Limb (tissue), 2 donors: ENCODE data around the gene TEF.
"Not testable (repeated sequence)": the region's sequence is repeated elsewhere in the genome, so short reads cannot be mapped to it uniquely, and the experiment has no call there.

Source experiments
- DNase-seq, 2 donors: peaks; one replicate each; pipeline ENCODE4 v3.0.0-alpha.2; 2016; ENCODE audit errors: extremely low spot score in 2 of 2

TEF gene

DNA sequence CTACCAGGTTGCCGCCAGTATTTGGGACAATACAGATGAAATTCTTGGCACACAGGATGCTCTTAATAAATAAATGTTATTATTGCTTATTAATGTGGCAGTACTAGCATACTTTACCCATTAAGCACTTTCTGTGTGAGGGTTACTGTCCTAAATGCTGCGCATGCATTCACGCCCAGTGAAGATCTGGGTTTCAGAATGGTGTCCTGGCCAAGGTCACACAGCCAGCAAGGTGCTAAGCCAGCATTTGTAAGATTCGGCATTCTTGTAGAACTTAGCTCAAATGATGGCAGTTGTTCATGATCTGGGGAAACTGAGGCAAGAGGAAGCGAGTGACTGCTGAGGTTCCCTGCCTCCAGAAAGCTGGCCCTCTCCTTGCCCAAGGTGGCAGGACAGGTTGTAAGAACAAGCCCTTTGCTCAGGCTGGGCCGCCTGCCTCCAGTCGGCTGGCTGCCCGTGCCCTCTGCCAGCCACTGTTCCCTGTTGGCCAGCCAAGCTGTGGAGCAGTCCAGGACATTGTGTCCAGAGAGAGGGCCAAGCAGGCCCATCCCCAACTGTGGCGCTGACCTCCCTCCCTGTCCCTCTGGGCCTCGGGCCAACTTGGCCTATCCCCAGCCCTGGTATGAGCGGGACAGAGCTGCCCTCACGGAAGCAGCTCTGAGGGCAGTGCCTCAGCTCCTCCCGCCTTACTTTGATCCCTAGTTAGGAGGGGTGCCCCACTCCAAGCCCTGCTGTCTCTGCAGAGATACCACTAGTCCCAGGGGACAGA is 36.1 kb downstream of the TEF start:
- DNase-seq: no peak

DNA sequence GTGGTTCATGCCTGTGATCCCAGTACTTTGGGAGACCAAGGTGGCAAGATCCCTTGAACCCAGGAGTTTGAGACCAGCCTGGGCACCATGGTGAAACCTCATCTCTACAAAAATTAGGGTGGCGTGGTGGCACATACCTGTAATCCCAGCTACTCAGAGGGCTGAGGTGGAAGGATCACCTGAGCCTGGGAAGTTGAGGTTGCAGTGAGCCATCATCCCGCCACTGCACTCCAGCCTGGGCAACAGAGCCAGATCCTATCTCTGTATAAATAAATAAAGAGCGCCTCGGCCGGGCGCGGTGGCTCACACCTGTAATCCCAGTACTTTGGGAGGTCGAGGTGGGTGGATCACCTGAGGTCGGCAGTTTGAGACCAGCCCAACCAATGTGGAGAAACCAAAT is 37.0 kb downstream of the TEF start:
- DNase-seq: no peak

DNA sequence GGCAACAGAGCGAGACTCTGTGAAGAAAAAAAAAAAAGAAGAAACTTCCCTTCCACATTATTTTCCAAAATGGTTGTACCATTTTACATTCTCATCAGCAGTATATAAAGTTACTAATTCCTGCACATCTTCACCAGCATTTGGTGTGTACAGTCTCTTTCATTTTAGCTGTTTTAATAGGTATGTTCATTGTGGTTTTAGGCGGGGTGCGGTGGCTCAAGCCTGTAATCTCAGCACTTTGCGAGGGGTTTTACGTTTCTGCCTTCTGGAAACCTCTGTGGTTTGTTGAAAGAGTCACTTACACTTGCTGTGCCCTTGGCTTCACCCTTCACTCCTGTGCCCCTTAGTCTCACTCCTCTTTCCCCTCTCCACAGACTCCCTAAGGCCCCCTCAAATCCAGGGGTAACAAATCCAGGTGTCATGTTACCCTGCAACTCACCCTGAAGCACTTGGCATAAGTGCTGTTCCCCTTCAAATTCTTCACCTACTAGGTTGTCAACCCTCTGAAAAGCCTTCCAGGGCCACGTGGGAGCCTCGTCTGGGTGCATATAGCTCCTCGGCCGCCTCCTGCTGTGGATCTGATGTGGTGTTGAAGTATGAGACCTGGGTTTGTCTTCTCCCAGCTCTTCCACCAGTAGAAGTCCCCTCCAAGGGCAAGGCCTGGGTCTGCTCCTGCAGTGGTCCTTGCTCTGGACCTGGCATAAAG is 44.1 kb downstream of the TEF start:
- DNase-seq: no peak

DNA sequence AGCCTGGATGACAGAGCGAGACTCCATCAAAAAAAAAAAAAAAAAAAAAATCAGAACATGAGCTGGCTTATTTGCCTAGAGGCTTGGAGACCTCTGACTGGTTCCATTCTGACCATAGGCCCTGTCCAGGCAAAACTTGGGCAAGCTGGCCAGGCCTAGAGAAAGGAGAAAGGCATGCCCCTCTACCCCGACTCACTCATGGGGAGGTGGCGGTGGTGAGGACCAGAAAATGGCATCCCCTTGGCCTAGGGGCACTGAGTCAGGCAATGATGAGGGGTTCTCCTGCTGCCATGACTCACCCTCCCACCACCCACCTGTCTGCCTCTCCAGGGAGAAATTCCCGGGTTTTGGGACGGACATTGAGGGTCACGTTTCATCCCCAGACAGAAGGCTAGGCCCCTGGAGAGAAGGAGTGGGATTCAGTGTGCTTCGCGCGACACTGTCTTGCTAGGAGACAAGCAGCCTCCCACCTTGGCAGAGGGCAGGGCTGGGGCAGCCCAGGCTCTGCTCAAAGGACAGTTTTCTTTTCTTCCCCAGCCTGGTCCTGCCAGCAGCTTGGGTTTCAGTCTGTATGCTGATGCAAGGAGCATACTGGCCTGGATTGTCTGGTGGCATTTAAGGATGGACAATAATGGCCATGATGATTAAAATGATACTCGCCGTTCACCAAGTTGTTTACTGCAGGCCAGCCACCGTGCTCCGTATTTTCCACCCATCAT is 47.6 kb downstream of the TEF start:
- DNase-seq: no peak

DNA sequence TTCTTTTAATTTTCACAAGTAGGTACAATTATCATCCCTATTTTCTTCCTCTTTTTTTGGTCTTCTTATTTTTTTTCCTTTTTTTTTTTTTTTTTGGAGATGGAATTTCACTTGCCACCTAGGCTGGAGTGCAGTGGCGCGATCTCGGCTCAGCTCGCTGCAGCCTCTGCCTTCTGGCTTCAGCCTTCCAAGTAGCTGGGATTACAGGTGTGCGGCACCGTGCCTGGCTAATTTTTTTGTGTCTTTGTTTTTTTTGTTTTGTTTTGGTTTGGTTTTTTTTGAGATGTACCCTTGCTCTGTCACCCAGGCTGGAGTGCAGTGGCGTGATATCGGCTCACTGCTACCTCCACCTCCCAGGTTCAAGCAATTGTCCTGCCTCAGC is 48.2 kb downstream of the TEF start:
- DNase-seq: no peak

DNA sequence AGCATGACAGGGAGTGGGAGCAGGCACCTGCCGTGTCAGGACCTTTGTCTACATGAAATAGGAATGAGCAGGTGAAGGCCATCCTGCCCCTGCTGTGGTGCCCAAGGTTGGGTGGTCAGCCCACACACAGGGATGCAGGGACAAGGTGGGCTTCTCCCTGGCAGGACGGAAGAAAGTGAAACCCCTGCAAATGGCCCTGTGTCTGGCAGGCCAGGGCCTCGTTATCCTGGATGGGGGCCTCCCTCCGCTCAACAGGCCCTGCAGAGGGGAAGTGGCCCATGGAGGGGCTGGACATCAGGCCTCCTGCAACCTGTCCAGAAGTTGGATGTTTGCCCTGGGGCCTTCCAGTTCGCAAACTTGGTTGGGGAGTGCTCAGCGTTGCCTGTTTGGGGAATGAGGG is 49.9 kb downstream of the TEF start:
- DNase-seq: no peak

DNA sequence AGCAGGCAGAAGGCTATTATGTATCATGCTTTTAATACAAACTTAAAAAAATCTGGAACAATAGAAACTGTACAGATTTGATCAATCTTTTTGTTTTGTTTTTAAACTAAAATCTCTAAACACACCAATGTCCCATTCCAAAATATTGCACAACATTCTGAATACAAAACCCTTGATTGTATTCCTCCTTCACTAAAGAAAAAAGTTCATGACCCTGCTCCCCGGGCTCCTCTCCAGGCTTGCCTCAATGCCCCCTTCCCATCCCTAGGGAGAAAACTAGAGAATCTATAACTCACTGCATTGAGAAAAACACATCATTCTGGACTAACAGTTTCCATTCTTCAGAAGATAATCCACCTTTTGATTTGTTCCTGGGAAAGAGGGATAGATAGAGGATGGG is 51.7 kb downstream of the TEF start:
- DNase-seq: not testable (repeated sequence)

DNA sequence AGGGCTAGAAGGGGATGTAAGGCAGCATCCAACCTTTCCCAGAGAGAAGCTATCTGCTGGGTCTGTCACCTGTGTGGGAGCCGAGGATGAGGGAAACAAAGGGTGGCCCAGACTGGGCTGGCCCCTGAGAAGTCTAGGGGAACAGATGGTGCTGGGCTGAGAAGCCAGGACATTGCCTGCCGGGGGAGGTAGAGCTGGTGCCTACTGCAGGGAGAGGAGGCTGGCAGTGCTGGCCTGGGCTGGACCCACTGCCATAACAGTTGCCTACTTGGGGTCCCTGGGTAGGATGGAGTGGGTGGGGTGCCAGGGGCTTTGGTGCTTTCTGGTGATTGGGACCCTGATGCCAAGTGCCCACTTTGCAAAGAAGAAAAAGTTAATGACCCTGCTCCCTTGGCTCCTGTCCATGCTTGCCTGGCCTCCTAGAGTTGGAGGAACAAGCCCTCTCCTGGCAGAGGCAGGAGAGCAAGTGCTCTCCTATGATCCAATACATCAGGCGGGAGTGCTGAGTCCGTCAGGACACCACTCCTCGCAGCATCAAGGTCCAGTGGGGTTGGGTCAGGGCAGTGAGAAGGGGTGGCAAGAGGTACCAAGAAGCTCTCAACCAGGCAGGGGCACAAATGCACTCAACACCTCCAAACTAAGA is 52.7 kb downstream of the TEF start:
- not testable (repeated sequence) for DNase-seq

DNA sequence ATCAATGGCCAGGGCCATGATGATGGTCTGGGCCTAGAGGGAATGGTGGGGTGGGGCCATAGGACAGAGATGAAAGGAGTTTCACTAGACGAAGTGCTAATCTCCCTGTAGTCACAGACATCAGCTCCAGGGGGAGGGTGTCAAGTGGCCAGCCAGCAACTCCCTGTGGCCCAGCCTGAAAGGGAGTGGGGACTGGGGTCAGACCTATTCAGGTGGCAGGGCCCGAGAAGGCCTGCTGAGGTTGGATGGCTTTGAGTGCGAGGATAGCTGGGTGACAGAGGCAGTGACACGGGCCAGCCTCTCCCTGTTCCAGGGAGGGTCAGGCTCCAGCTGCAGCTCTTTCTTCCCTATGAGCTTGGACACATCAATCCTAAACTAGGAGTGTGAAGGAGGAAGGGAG is 53.8 kb downstream of the TEF start:
- DNase-seq: no peak

DNA sequence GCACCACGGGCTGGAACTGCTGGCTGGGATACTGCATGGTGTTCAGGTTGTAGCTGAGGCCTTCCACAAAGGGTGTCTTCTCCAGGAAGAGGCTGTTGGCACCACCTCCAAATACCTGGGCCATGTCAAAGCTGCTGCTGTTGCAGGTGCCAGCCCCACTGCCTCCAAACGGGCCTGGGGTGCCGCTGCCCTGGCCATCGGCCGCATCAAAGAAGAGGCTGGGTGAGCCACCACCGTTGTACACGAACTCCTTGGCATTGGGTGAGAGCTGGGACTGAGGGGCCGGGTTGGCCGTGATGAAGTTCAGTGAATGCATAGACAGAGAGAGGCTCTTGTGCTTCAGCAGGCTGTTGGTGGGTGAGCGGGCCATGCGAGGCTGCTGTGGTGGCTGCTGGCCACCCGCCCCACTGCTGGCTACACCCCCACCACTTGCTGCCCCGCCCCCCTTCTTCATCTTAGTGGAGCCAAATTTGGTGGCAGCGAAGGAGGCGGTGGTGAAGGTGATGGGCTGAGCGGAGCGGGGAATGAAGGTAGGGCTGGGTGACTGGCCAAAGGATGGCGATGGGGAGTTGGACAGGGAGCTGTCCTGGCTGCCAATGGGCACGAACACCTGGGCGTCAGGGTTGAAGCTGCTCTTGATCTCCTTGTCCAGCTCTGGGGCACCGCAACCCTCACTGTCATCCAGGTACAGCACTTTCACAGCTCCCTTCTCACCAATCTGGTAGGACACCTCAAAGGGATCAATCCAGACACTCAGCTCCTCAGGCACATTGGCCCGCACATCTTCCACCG is 54.8 kb downstream of the TEF start:
- DNase-seq: no peak

DNA sequence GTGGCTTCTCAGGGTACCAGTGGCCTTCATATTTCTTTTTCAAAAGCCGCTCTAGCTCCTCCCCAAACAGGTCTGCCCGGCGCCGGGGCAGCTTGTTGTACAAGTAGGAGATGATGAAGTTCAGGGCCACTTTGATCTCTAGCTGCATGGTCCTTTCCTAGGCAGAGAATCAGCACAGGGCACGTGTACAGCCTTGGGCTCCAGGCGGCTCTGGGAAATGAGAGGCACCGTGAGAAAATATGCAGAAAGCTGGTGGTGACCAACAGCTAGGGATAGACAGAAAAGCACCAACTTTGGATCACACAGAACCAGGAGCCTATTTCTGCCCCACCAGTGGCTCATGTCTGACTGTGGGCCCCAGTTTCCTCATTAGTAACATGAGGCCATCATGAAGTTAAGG is 55.5 kb downstream of the TEF start:
- DNase-seq: no peak

DNA sequence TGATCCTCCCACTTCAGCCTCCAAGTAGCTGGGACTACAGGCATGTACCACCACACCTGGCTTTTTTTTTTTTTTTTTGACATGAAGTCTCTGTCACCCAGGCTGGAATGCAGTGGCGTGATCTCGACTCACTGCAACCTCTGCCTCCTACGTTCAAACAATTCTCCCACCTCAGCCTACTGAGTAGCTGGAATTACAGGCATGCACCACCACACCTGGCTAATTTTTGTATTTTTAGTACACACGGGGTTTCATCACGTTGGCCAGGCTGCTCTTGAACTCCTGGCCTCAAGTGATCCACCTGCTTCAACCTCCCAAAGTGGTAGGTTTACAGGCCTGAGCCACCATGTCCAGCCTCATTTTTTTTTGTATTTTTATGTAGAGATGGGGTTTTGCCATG is 58.8 kb downstream of the TEF start:
- DNase-seq: not testable (repeated sequence)

DNA sequence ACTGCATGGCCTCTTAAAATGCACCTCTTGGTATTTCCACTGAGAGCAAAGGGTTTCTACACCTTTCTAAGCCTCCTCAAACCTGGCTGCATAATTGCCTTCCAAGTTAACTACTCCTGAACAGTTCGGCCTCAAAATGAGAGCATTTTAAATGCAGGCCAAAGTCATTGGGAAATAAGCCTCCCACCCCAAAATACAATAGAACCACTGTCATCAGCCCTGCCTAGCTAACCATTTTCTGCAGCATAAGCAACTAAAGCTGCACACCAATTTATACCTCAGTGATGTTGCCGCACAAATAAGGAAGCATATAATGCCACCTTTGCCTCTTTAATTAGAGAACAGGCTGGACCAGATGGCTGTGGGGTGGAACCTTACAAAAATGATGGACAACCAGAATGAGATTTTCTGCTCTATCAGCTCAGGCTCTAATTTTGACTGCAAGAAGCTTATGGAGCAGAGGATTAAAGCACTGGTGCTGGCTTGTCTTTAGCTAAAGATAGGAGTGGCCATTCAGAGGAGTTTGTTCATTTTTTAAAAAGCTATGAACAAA is 60.6 kb downstream of the TEF start:
- DNase-seq: no peak

DNA sequence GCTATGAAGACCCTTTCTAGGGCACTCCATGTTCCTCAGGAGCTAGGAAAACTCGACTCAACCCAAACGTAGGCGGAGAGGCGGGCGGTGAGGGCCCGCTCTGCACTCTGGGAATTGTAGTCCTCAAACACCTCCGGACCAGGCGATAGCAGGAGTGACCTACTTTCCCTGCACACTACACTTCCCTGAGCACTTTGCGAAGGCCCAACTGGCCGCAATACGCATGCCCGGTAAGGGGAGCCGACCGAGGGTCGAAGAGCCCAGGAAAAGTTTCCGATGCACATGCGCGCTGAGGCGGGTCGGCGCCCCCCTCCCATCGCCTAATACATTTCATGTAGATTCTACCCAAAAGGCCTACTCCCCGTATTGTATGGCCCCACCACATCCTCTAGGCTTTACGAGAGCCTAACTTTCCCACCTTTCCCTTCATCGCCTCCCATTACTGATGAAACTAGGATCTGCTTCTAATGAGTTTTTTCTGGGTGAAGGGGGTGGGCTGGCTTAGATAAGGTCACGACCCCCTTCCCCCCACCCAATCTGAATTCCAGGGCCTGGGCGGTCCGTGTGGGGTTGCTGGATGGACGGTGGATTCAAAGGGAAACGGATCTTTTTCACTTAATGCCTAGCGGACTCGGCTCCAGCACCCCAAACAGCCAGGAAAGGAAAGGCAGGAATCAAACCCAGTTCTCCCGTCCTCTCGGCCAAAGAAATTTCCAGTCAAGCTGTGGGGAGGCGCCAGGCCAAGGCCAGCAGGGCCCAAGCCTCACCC is 62.8 kb downstream of the TEF start:
- peak; percentile 96 to 99 for DNase-seq

DNA sequence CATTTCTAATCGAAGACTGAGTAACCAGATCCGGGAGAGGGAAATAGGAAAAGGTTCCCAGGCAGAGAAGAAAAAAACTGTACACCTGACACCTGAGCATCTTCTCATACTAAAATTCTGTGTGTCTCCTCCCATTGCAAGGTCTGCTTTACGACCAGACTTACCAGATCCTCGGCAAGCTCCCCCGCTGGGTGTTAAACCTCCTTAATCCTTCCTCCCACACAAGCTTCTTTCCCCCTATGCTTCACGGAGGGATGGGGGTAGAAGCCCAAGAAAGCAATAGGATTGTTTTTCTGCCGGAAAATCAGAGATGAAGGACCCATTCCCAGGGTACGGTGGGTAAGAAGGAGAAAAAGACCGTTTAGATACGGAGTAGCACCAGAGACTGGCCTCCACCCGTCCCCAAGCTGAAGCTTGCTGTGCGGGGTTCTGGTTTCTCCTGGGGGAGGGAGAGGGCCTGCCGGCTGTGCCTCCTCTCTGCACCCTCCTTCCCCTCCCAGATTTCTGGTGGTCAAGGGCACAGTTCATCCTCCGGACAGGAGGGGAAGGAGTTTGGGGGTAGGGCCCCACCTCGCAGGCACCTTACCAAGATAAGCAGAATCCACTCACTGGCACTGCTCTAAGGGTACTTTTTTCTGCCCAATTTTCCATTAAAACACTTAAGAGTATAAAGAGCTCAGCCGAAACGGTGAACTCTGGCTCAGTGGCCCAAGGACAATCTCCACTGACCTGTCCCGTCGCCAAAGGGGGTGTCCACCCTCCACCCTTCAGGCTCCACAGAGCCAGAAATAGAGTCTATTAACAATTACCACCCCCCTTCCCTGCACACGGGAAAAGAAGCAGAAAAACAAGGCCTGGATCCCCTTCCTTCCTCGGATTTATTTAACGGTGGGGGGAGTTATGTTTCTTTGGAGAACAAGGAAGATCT is 63.7 kb downstream of the TEF start:
- peak; percentile 12 to 37 for DNase-seq

DNA sequence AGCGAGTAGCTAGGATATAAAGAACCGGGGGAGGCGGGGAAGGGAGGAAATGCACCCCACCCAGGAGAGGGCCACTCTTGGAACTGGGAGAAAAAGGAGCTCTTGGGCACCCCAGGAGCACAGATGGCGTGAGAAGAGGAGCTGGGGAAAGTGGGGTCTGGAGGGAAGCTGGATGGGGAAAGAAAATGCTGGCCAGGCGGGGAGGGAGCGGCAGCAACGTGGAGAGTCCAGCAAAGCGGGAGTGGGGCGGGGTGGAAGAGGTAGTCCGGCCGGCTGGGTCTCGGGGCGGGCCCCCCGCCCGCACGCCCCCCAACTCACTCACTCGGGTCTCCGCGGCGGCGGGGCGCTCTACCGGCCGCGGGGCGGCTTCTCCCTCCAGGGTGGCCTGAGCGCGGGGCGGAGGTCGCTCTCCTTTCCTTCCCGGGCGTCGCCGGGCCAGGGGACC is 64.3 kb downstream of the TEF start:
- no peak for DNase-seq

DNA sequence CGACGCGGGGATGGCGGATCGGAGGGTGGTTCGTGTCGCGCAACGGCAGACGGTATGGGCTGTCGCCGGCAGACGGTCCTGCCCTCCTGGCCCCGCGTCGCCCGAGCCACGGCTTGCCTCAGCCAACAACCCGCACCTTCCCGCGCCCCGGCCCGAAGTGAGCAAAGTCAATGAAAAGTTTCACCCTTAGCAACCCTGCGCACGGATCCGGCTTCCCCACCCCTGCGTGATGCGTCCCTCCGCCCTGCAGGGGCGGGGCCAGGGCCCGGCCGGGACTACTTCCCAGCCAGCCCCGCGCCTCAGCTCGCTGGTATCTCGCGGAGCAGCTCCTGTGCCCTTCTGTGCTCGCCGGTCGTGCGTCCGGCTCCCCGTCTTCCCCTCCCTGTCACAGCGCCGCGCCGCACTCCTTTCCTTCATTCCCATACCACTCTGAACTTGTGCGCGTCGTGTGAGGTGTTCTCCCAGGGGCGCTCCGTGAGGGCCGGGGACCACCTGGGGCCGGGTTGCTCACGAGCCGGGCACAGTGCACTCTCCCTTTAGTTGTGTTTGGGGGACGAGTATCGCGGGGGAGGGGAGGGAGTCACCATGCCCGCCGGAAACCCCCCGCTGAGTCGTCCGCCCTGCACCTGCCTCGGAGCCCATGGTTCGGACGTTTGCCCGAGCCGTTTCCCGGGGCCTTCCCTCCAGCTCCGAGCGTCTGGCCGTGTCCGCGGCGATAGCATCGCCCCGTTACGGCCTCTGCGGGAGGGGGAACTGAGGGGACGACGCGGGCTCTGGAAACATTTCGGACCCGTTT is 65.1 kb downstream of the TEF start, which contains the start of gene TOB2:
Gene TOB2 (minus strand): TSS at position 163 of the 796 bp plus-strand sequence. CDS start 9,456 bp downstream, outside the sequence.
- DNase-seq: peak; percentile 93 to 97
